Osteoblast (primary cell): ENCODE data around the gene KYNU. TPM values are rescaled to one million over a fixed set of nuclear protein-coding genes. Genes with fewer than 3 reads are reported as not detected.

Experiments used
- DNase-seq: peaks from one replicate; pipeline ENCODE4 v3.0.0; 2011; ENCODE audit warnings: low spot score, mixed read lengths; ENCODE audit not compliant: insufficient read length; ENCODE audit errors: missing footprints
- H2AFZ ChIP-seq: 2 replicates; pipeline ENCODE4 v1.6.0; 2011; ENCODE audit warnings: mild to moderate bottlenecking, low read length
- H3K27ac ChIP-seq: 2 replicates; pipeline ENCODE4 v1.5.1; 2011; ENCODE audit warnings: mild to moderate bottlenecking, low read depth, low read length, moderate library complexity
- H3K27me3 ChIP-seq: 2 replicates; pipeline ENCODE4 v1.6.0; 2012; ENCODE audit warnings: mild to moderate bottlenecking, control low read depth, inconsistent platforms, low read length, moderate library complexity; ENCODE audit not compliant: insufficient read depth
- H3K36me3 ChIP-seq: 2 replicates; pipeline ENCODE4 v1.5.1; 2011; ENCODE audit warnings: mild to moderate bottlenecking, low read length, control low read depth, moderate library complexity; ENCODE audit not compliant: insufficient read depth
- H3K4me1 ChIP-seq: 2 replicates; pipeline ENCODE4 v1.5.1; 2011; ENCODE audit warnings: mild to moderate bottlenecking, low read length, control low read depth, moderate library complexity; ENCODE audit not compliant: insufficient read depth
- H3K4me2 ChIP-seq: 2 replicates; pipeline ENCODE4 v1.6.0; 2011; ENCODE audit warnings: mild to moderate bottlenecking, low read length; ENCODE audit not compliant: insufficient read depth
- H3K4me3 ChIP-seq: fragments of 200-600 bp; sonication (generic); 3 replicates; pipeline ENCODE4 v1.5.1; 2012; ENCODE audit warnings: mild to moderate bottlenecking, low read length, inconsistent platforms; ENCODE audit not compliant: insufficient read depth
- H3K79me2 ChIP-seq: 2 replicates; pipeline ENCODE4 v1.6.0; 2012; ENCODE audit warnings: mild to moderate bottlenecking, low read length, control low read depth, inconsistent platforms; ENCODE audit not compliant: insufficient read depth
- H3K9me3 ChIP-seq: 2 replicates; pipeline ENCODE4 v1.5.1; 2011; ENCODE audit warnings: low read depth, low read length, control low read depth
- H4K20me1 ChIP-seq: 2 replicates; pipeline ENCODE4 v1.6.0; 2012; ENCODE audit warnings: mild to moderate bottlenecking, low read length, control low read depth; ENCODE audit not compliant: insufficient read depth
- total RNA-seq: library from RNA; depleted of rRNA; stranded (reverse); fragments of >200 nt; gene quantifications from 2 replicates; pipeline ENCODE4 v1.2.3, GENCODE V29; 2012
- TF ChIP-seq, protein P1 (sequence below): IDR thresholded peaks from 2 replicates; pipeline ENCODE4 v1.5.1; 2011; ENCODE audit warnings: mild to moderate bottlenecking, low read depth, low read length, moderate library complexity; ENCODE audit errors: extremely low read depth

KYNU gene
- total RNA-seq, 1 donor: 10.9 TPM

DNA sequence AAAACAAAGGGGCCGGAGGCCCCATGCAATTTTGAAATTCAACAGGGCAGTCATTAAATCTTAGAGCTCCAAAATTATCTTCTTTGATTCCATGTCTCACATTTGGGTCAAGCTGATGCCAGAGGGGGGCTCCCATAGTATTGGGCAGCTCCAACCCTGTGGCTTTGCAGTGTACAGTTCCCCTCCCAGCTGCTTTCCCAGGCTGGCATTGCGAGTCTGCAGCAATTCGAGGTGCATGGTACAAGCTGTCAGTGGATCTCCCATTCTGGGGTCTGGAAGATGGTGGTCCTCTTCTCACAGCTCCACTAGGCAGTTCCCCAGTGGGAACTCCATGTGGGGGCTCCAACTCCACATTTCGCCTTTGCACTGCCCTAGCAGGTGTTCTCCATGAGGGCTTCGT lies 179.1 kb downstream of the KYNU start:
- Histone ChIP-seq H4K20me1 (no peaks in the 10 kb centered on the region), H3K79me2 (no peaks in the 10 kb centered on the region), H3K4me3 (no peak overlapping the region), H3K27ac (no peak overlapping the region), H3K9me3 (no peaks in the 10 kb centered on the region), H3K36me3 (no peaks in the 10 kb centered on the region), H3K27me3 (no peaks in the 10 kb centered on the region), H2AFZ (no peak overlapping the region), H3K4me1 (no peaks in the 10 kb centered on the region), H3K4me2 (no peak overlapping the region)
- DNase-seq: no peak
- TF ChIP-seq, protein P1, sequence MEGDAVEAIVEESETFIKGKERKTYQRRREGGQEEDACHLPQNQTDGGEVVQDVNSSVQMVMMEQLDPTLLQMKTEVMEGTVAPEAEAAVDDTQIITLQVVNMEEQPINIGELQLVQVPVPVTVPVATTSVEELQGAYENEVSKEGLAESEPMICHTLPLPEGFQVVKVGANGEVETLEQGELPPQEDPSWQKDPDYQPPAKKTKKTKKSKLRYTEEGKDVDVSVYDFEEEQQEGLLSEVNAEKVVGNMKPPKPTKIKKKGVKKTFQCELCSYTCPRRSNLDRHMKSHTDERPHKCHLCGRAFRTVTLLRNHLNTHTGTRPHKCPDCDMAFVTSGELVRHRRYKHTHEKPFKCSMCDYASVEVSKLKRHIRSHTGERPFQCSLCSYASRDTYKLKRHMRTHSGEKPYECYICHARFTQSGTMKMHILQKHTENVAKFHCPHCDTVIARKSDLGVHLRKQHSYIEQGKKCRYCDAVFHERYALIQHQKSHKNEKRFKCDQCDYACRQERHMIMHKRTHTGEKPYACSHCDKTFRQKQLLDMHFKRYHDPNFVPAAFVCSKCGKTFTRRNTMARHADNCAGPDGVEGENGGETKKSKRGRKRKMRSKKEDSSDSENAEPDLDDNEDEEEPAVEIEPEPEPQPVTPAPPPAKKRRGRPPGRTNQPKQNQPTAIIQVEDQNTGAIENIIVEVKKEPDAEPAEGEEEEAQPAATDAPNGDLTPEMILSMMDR: no peak

DNA sequence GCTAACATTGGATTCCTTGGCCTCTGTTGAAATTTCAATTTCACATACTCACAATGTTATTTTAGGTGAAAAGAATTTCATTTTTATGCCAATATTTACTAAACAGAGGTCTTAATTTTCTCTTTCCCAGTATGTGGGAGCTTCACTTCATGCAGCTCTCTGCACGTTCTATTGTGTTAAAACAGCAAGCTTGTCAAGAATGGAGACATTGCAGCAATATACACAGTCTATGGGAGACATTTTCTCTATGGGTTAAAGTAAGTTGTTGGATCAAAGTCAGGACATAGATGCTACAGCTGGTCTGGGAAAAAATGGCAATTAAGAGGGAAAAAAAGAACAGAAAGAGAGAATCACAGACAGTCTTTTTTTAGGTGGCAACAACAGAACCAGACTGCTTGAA lies 181.4 kb downstream of the KYNU start:
- Histone ChIP-seq H3K4me3 (no peak overlapping the region), H2AFZ (no peak overlapping the region), H3K4me2 (no peak overlapping the region), H3K27me3 (no peaks in the 10 kb centered on the region), H3K79me2 (no peaks in the 10 kb centered on the region), H3K27ac (no peak overlapping the region), H4K20me1 (no peaks in the 10 kb centered on the region), H3K36me3 (no peaks in the 10 kb centered on the region), H3K9me3 (no peaks in the 10 kb centered on the region), H3K4me1 (no peaks in the 10 kb centered on the region)
- TF ChIP-seq, protein P1: no peak
- no peak for DNase-seq

DNA sequence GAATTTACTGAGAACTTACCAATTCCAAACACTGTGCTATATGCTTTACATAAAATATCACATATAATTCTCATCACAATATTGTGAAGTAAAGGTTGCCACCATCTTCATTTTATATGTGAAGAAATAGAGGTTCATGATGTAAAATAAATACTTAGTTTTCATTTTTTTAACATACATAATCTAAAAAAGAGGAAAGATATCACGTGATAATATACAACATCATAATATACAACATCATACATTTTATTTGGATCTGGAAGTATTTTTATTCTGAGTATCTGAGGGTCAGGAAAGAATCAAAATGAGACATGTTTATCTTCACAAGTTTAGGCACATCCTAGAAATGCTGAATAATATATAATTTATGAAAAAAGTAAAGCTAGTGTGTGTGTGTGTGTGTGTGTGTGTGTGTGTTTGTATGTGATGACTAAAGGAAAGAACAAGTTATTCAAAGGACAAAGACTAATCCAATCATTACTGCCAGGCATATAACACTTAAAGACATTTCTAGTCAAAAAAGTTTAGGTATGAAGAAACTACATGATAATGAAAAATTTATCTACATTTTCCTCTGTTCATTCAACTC lies 186.2 kb downstream of the KYNU start:
- DNase-seq: no peak
- H3K36me3 ChIP-seq: no peaks in the 10 kb centered on the region
- TF ChIP-seq, protein P1: no peak

DNA sequence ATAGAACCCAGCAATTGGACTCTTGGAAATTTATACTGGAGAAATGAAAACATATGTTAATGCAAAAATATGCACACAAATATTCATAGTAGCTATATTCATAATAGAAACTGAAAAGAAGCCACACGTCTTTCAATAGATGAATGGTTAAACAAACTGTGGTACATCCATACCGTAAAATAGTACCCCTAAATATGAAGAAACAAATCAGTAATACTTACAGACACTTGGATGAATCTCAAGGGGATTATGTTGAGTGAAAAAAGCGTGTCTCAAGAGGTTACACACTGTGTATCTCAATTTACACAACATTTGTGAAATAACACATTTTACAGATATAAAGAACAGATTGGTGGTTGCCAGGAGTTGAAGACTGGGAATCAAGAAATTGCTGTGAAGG lies 190.6 kb downstream of the KYNU start:
- no peak overlapping the region for H3K27ac ChIP-seq
- no peaks in the 10 kb centered on the region for H3K4me1 ChIP-seq
- H3K4me3 ChIP-seq: no peak overlapping the region
- H3K27me3 ChIP-seq: no peaks in the 10 kb centered on the region
- H3K9me3 ChIP-seq: no peaks in the 10 kb centered on the region
- no peaks in the 10 kb centered on the region for H3K79me2 ChIP-seq
- TF ChIP-seq, protein P1: no peak
- H2AFZ ChIP-seq: no peak overlapping the region
- H3K36me3 ChIP-seq: no peaks in the 10 kb centered on the region
- no peak overlapping the region for H3K4me2 ChIP-seq
- no peaks in the 10 kb centered on the region for H4K20me1 ChIP-seq
- DNase-seq: no peak

More for the DNA sequence above, 186.2 kb downstream of the KYNU start:
- H3K9me3 ChIP-seq: no peaks in the 10 kb centered on the region
- no peaks in the 10 kb centered on the region for H3K79me2 ChIP-seq
- no peaks in the 10 kb centered on the region for H3K27me3 ChIP-seq
- H2AFZ ChIP-seq: no peak overlapping the region
- no peak overlapping the region for H3K27ac ChIP-seq
- no peak overlapping the region for H3K4me3 ChIP-seq
- H3K4me1 ChIP-seq: no peaks in the 10 kb centered on the region
- no peaks in the 10 kb centered on the region for H4K20me1 ChIP-seq
- no peak overlapping the region for H3K4me2 ChIP-seq
